HepG2 (cell line): ENCODE data around the gene OR2A25. TPM values are rescaled to one million over a fixed set of nuclear protein-coding genes. Genes with fewer than 3 reads are reported as not detected.

Experiments
- DMAP1 ChIP-seq: IDR thresholded peaks from 2 replicates; pipeline ENCODE4 v1.6.1; 2016
- DZIP1 ChIP-seq: sonication (generic); formaldehyde crosslinking; IDR thresholded peaks from 2 replicates; pipeline ENCODE4 v1.5.0; 2020; ENCODE audit warnings: mild to moderate bottlenecking, missing genetic modification reagents
- GLI4 ChIP-seq: sonication (generic); formaldehyde crosslinking; IDR thresholded peaks from 2 replicates; pipeline ENCODE4 v1.5.1; 2020; ENCODE audit warnings: missing genetic modification reagents, mild to moderate bottlenecking, moderate library complexity, borderline replicate concordance
- NCOA5 ChIP-seq: sonication (generic); formaldehyde crosslinking; IDR thresholded peaks from 2 replicates; pipeline ENCODE4 v1.4.0; 2020; ENCODE audit warnings: missing genetic modification reagents
- SP5 ChIP-seq: IDR thresholded peaks from 2 replicates; pipeline ENCODE4 v1.6.1; 2016; ENCODE audit warnings: low read depth, borderline replicate concordance
- ZBED4 ChIP-seq: sonication (generic); formaldehyde crosslinking; IDR thresholded peaks from 2 replicates; pipeline ENCODE4 v1.4.0; 2020; ENCODE audit warnings: missing genetic modification reagents, borderline replicate concordance
- ZNF747 ChIP-seq: sonication (generic); formaldehyde crosslinking; IDR thresholded peaks from 2 replicates; pipeline ENCODE4 v1.8.1; 2023; ENCODE audit warnings: missing genetic modification reagents, mild to moderate bottlenecking, borderline replicate concordance
- polyA plus RNA-seq, 8 experiments: library from polyadenylated mRNA; depleted of rRNA in 3 of 8; stranded (reverse) in 7 of 8; unstranded in 1 of 8; fragments of >200 nt; fragmentation: Illumina TruSeq in 4 of 8; extraction: Trizol in 4 of 8; gene quantifications; 2 replicates each; pipeline versions ENCODE4 v1.2.1 to v1.2.3, GENCODE V29; 2011 to 2016; ENCODE audit warnings: low read depth in 4 of 8, missing spikeins in 1 of 8, mixed read lengths in 1 of 8; ENCODE audit not compliant: insufficient read depth in 1 of 8
- total RNA-seq, 5 experiments: library from RNA; depleted of rRNA; stranded (reverse); fragments of >200 nt; fragmentation: Illumina TruSeq; extraction: Trizol; gene quantifications; 2 replicates each; pipeline ENCODE4 v1.2.3, GENCODE V29; 2016; ENCODE audit warnings: low read depth in 1 of 5

OR2A25 gene
- total and polyA plus RNA-seq, 2 of the 13 experiments (the other 11 are each of a cell fraction or from before 2014, with no cell fraction given), result 0.07 TPM; not detected in 1

GRCh38 chr7:144048648-144049047 lies 21.0 kb upstream of the OR2A25 start, which contains the start of gene OR2A5 (continued):
- TF ChIP-seq DZIP1, result no peak
- TF ChIP-seq ZNF747 (CRISPR knock-in tag), result no peak
- no peak for TF ChIP-seq NCOA5 (CRISPR knock-in tag)
- TF ChIP-seq SP5 (CRISPR knock-in tag), result no peak
- no peak for TF ChIP-seq DMAP1 (CRISPR knock-in tag)
- TF ChIP-seq ZBED4 (CRISPR knock-in tag), result no peak
- no peak for TF ChIP-seq GLI4 (CRISPR knock-in tag)
